GM18907 (cell line): ENCODE results near the gene OGFOD2.

ENCODE experiments used
- ATAC-seq: cut with Tn5 transposase; IDR thresholded peaks from one replicate; pipeline ENCODE4 v1.9.1; 2021; ENCODE audit warnings: mild to moderate bottlenecking, moderate library complexity; ENCODE audit not compliant: unreplicated experiment

The OGFOD2 gene

DNA sequence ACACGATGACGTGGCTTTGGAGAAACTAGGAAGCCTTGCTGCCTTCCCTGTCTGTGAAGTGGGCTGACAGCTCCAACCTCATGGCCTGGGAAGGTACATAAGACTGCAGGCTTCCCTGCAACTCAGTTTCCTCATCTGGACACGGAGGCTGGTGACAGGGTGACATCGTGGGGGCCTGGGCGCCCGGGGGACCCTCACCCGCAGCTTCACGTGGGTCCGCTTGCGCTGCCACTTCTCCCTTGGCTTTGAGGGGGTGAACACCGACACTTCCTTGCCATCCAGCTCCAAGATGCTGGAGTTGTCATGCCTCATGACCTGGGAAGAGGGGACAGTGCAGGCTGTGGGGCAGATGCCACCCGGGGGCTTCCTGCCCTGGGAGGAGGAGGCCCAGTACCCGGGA lies 13.0 kb downstream of the OGFOD2 start:
- no peak for ATAC-seq

DNA sequence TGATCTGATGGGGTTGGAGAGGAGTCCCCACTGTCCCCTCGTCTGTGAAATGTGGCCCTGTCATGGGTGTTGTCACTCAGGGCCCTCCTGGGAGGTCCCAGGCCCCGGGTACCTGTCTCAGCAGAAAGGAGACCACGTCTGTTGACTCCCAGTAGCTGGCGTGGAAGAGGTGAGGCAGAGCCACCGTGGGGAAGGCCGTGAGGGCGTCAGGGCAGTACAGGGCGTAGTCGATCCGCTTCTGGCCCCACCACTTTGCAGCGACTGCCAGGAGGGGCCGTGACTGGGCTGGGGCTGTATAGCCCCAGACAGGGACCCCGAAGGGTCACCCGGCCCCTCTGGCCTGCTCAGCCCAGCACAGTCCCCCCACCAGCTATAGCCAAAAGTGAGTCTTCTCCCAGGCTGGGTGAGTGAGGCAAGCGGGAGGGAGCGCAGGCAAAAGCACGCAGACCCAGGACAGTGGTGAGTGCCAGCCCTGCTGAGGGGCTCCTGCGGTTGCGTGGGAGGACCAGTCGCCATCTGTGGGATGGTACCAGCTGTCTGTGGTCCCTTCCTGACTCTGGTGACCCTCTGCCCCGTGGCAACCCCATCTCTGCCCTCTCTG lies 13.7 kb downstream of the OGFOD2 start:
- no peak for ATAC-seq

DNA sequence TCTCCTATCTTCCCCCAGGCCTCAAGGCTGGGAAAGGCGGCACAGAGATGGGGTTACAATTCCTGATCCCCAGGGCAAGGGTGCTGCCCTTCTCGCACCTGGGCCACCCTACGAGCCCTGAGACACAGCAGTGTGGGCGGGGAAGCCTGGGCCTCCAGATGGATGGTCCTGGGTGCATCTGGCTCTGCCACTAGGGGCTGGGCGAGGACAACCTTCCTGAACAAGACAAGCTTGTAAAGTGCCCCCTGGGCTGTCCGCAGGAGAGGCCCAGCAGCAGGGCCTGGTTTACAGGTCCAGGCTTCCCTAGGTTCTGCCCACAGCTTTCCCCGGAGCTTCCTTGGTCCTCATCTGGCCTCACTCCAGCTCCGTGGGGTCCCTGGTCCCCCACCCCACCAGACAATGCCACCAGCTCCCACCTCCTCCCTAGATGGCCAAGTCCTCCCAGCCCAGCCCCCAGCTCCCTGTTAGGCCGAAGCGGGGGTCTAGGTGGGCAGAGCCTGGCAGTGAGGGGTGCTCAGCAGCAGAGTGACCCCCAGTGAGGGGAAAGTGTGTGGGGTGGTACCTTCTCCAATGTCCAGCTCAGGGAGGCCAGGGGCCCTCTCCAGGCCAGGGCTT lies 14.3 kb downstream of the OGFOD2 start:
- ATAC-seq, result no peak

DNA sequence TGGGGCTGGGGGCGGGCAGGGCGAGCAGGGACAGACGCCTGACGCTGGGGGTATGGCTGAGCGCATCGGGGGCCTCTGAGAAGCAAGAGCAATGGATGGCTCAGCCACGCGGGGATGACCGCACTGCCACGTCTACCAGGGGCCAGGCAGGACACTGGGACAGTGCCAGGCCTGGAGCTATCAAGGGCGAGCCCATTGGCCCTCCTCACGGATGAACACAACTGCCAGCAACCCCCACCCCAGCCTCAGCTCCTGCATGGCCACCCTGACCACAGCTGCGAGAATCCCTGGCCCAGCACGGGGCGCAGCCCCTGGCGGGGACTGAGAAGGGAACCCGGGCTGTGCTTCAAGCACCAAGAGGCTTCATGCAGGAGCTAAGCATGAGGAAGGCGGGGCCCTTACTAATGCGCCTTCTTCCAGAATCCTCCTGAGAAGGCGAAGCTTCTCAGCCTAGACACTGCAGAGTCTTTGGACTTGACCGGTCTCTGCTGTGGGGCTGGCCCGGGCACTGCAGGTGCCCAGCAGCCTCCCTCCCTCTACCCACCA lies 14.9 kb downstream of the OGFOD2 start:
- ATAC-seq, result no peak

DNA sequence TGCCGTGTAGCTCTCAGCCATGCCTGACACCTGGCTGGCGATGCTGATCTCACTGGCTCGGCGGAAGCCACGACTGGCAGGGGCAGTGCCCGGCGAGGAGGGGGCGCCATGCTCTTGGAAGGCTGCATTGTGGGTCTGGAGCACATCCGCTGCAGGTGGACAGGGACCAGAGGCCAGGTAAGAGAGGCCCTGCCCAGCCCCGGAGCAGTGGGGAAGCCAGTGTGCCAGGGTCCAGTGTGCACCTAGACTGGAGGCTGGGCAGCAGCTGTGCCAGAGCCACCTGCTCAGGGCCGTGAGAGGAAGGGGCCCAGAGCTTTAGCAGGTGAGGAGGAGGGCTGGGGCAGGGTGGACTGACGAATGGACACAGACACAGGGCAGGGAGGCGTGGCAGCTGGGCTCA lies 15.5 kb downstream of the OGFOD2 start:
- ATAC-seq, result no peak

DNA sequence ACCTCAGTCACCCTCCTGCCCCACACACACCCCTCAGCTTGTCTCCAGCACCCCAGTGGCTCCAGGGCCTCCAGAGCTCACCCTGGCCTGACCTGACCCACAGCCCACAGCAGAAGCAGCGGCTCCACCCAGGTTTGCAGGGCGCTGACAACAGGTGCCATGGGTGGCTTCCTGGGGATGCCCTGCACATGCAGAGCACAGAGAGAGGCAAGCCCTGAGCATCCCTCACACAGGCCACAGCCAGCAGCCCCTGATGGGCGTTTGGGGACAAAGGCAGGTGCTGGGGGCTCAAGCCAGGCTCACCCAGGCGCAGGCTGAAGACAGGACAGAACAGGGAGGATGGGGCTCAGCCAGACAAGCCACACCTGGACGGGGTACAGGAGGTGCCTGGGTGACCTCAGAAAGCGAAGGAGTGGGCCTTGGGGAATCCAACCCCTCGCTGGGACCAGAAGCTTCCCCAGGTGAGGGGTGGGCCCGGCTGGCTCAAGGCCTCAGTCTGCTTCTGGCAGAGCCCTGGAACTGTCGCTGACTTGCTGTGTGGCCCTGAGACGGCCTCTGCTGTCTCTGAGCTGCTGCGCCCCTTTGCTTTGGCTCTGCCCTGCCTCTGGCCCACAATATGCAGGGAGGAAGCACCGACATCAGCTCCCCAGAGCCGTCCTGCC lies 16.0 kb downstream of the OGFOD2 start:
- ATAC-seq, result no peak

- no peak for ATAC-seq
Measured at GRCh38 chr12:122991623-122992275, 16.7 kb downstream of the OGFOD2 start.

- no peak for ATAC-seq
Measured at GRCh38 chr12:122992386-122992785, 17.3 kb downstream of the OGFOD2 start.

- no peak for ATAC-seq
Measured at GRCh38 chr12:122994140-122994675, 19.2 kb downstream of the OGFOD2 start.

DNA sequence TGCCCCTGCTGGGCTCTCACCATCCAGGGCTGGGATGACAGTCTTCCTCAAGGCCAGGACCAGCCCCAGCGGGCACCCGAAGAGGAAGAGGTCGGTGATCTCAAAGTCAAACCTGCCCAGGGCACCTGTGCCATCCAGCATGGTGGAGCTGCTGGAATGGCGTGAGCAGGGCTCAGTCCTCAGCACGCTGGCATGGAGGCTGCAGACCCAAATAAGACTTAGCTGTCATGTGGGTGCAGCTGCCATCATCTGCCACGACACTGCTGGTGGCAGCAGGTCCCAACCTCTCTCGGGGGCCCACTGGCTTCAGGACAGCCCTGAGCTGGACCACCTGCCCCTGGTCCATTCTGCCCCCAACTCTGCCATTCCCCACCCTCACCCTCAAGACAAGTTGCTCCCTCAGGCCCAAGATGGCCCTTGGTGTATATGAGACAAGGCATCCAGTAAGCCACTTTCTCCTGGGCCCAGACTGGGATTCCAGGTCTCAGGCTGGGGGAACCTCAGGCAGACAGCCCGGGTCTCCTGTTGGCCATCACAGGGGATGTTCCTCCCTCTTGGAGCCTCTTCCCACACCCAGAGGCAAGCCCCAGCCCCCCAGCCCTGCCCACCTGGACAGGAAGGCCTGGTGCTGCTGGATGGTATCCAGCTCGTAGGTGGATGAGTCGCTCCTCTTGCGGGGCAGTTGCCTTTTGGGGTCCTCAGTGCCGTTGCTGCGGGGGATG lies 19.9 kb downstream of the OGFOD2 start:
- no peak for ATAC-seq

DNA sequence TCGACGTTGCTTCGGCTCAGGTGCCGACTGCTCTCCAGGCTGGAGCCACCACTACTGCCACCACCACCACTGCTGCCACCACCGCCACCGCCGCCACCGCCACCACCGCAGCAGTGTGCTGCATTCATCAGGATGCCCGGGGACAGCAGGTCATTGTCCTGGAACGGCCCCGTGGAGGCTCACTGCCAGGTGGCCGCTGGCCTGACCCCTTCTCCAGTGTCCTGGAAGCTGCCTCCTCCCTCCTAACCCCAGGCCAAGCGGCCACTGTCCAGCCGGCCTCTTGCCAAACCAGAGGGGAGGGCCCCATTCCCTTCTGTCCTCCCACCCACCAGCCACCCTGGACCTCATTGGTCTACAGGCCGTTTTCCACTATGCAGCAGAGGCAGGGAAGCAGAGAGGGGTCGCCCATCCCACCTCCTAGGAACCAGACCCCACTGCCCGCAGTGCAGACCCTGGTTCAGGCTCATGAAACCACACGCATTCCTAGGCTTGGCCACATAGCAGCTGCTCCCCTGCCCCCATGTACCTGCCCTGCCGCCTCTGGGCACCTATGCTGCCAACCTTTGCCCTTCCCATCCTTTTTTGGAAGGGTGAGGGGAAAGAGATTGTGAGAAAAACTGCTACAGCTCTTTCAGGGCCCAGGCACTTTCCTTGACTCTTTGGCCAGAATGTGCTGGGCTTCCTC lies 20.6 kb downstream of the OGFOD2 start:
- ATAC-seq, result no peak

DNA sequence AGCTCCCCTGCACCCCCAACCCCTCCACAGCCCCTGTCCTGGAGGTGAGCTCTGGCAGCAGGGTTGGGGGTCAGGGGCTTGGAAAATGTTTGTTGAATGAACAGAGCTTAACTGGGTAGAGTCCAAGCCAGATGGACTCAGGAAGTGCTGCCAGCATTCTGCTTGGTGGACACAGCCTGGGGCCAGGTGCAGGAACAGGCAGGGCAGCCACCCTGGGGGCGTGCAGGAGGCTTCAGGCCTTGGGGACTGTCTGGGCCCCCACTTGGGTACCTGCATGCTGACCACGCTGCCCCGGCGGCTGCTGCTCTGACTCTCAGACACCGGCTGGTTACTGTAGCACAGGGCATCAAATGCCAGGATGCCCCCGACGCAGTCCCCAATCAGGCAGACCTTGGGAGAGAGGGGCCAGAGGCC lies 21.2 kb downstream of the OGFOD2 start:
- no peak for ATAC-seq

DNA sequence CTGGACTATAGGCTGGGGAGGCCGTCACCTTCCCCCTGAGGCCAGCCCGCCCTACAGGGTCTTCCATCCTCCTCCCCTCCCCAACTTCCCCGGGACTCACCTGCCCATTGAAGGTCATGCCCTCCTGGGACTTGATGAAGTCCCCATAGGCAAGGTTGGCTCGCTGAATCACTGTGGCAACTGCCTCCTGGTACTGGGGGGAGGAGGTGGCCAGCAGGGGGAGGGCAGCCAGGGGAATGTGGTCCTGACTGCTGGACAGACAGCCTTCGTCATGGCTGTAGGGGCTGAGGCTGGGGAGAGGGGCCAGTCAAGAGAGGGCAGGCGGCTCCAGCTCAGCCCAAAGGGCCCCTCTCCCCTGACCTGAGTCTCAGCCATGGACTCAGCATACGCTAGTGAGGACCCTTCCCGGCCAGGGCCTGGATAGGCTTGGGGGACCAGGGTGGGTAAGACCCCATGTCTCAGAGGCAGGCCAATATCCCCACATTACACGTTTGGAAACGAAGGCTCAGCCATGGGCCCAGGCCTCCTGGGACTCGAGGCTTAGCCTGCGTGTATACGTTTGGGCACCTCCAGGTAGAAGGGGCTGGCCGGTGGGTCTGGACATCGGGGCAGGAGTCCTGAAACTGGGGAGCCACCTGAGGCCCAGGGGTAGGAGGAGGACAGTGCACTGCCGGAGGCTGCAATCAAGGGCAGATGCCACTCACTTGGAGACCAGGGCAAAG lies 21.7 kb downstream of the OGFOD2 start:
- ATAC-seq, result no peak

DNA sequence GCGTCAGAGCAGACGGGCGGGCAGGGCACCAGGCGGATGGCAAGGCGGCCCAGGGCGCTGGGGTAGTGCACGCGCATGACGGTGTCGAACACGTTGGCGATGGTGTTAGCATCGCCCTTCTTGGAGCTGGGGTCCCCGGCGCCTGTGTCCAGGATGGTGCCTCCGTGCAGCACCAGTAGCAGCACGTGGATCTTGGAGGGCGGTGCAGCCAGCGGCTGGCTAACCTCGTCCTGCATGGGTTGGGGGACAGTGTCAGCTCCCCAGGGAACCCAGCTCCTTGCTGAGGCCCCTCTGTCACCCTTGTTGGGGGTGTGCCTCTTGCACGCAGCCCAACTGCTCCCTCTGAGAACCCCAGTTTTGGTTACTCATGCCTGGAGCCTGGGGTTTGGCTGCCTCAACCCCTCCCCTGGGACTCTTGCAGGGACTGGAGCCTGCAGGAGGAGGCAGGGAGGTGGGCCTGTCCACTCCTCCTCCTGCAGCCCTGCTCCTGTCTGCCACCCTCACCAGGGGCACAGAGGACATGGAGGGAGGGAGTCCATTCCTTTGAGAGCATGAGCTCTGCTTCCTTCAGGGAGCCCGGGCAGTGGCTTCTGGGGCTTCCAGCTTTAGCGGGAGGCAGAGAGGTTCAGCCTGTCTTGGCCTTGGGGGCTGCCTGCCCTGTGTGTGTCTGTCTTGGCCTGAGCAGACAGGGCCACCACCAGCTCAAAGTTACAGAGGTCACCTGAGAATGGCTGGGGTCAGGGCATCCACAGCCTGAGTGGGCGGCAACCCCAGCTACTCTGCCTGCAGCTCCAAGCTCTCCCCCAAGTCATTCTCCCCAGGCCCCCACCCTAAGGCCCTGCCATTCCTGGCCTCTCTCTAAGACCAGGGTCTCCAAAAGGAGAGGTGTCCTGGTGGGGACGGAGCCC lies 22.6 kb downstream of the OGFOD2 start:
- ATAC-seq, result no peak

DNA sequence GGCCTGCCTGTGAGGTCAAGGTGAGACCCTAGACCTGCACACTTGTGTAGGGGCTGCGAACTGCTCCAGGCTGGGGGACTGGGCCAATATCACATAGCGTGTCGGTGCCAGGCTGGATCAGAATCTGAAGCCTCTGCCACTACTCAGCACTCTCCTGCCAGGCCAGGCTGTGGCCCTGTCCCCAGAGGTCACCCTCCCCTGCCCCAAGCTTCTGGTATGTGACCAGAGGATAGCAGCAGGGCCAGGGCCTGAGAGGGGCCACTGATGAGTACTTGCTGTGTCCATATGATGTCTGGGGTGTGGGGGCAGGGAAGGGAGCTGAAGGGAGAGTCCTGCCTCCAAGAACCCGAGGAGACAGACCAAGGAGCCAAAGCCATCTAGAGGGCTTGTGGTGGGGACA lies 23.3 kb downstream of the OGFOD2 start:
- no peak for ATAC-seq

GRCh38 chr12:122999196-122999946 lies 24.3 kb downstream of the OGFOD2 start:
- no peak for ATAC-seq

DNA sequence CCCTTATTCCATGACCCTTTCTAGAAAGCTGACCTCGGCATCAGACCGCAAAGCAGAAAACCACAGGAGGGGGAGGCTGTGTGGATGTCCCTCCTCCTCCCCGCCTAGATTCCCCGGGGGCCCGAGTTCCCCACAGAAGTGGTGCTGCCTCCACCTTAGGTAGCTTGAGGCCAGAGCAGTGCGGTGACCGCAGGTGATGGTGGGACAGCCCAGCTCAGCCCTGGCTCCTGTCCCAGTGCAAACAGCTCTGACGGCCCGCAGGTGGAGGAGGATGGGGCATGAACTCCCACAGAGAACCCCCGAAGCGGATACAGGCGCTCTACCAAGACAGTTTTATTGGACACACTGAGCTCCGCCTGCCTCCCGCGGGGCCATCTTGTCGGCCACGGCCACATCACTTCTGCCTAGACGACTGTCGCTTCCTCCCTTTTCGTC lies 25.0 kb downstream of the OGFOD2 start:
- no peak for ATAC-seq

- no peak for ATAC-seq
Measured at GRCh38 chr12:123000578-123000977, 25.5 kb downstream of the OGFOD2 start.
